CD8-positive, alpha-beta memory T cell (primary cell): ENCODE measurements around the gene DLAT. TPM values are rescaled to one million over a fixed set of nuclear protein-coding genes. Genes with fewer than 3 reads are reported as not detected.
A peak's percentile ranks its signal among the peaks of the same experiment; 100 is the strongest.
"Not testable (repeated sequence)": the region's sequence is repeated elsewhere in the genome, so short reads cannot be mapped to it uniquely, and the experiment has no call there.

ENCODE experiments used
- CTCF ChIA-PET: fragments of 350-600 bp; sonication (Branson Sonifier 250); formaldehyde crosslinking; loops from one replicate; lab custom pipeline; 2021; ENCODE audit warnings: antibody characterized with exemption; lab: Charles Lee
- POLR2A ChIA-PET: fragments of 350-600 bp; sonication (Branson Sonifier 250); formaldehyde crosslinking; loops from one replicate; lab custom pipeline; 2021; ENCODE audit warnings: antibody characterized with exemption; lab: Charles Lee
- DNase-seq, 5 donors: peaks; one replicate each; pipeline versions ENCODE4 v3.0.0 to v3.0.0-alpha.2; 2020 to 2022; ENCODE audit warnings: mixed read lengths in 1 of 5
- H3K27ac ChIP-seq: one replicate; pipeline ENCODE4 v1.7.0; 2013; ENCODE audit warnings: low read depth, mild to moderate bottlenecking, low read length, moderate library complexity
- H3K27me3 ChIP-seq: 2 replicates; pipeline ENCODE4 v1.7.0; 2013; ENCODE audit warnings: low read length, mild to moderate bottlenecking; ENCODE audit not compliant: insufficient read depth, poor library complexity, severe bottlenecking
- H3K36me3 ChIP-seq: 2 replicates; pipeline ENCODE4 v1.7.0; 2013; ENCODE audit warnings: mild to moderate bottlenecking, low read length, moderate library complexity; ENCODE audit not compliant: insufficient read depth
- H3K4me1 ChIP-seq: 2 replicates; pipeline ENCODE4 v1.7.0; 2013; ENCODE audit warnings: mild to moderate bottlenecking, low read length, moderate library complexity; ENCODE audit not compliant: insufficient read depth
- H3K4me3 ChIP-seq: 2 replicates; pipeline ENCODE4 v1.7.0; 2013; ENCODE audit warnings: mild to moderate bottlenecking, low read length
- H3K9me3 ChIP-seq: 2 replicates; pipeline ENCODE4 v1.7.0; 2013; ENCODE audit warnings: mild to moderate bottlenecking, low read length
- H3K27ac Mint-ChIP-seq, 8 donors: one replicate each; pipeline ENCODE4 v1.8.0; 2020 to 2021; ENCODE audit warnings: mixed read lengths in 8 of 8, mild to moderate bottlenecking in 6 of 8, inconsistent platforms in 3 of 8, moderate library complexity in 3 of 8
- H3K27me3 Mint-ChIP-seq, 2 donors: one replicate each; pipeline ENCODE4 v1.8.0; 2020 to 2021; ENCODE audit warnings: mixed read lengths in 2 of 2, mild to moderate bottlenecking in 1 of 2, moderate library complexity in 1 of 2
- H3K36me3 Mint-ChIP-seq, 3 donors: one replicate each; pipeline ENCODE4 v1.8.0; 2020 to 2021; ENCODE audit warnings: mixed read lengths in 3 of 3, inconsistent platforms in 1 of 3, mild to moderate bottlenecking in 1 of 3
- H3K4me1 Mint-ChIP-seq, 3 donors: one replicate each; pipeline ENCODE4 v1.8.0; 2020 to 2021; ENCODE audit warnings: mixed read lengths in 3 of 3, inconsistent platforms in 1 of 3, mild to moderate bottlenecking in 1 of 3
- H3K4me3 Mint-ChIP-seq, 7 donors: one replicate each; pipeline ENCODE4 v1.8.0; 2020 to 2021; ENCODE audit warnings: mixed read lengths in 7 of 7, mild to moderate bottlenecking in 6 of 7, moderate library complexity in 4 of 7, inconsistent platforms in 2 of 7
- H3K9me3 Mint-ChIP-seq, 5 donors: one replicate each; pipeline ENCODE4 v1.8.0; 2020 to 2022; ENCODE audit warnings: mixed read lengths in 5 of 5, mild to moderate bottlenecking in 3 of 5, moderate library complexity in 2 of 5, inconsistent platforms in 1 of 5
- polyA plus RNA-seq: library from polyadenylated mRNA; unstranded; fragments of 300-500 nt; fragmentation: Illumina TruSeq; gene quantifications from one replicate; pipeline ENCODE4 v1.2.3, GENCODE V29; 2021
- total RNA-seq, 2 experiments: library from RNA; stranded (reverse); gene quantifications; one replicate each; pipeline ENCODE4 v1.2.3, GENCODE V29; 2021

The DLAT gene
- total and polyA plus RNA-seq, 3 experiments from 2014 or later: 22.1 to 62.2 (median 61.1) TPM

GRCh38 chr11:112024178-112024772 lies 933 bp upstream of the DLAT start:
- Histone ChIP-seq H3K4me3 (peak overlapping the region; percentile 69), H3K4me1 (peaks cover 11% of the 10 kb centered on the region), H3K27ac (peak overlapping the region; percentile 74), H3K27me3 (no peaks in the 10 kb centered on the region), H3K9me3 (no peaks in the 10 kb centered on the region), H3K36me3 (peaks cover 5% of the 10 kb centered on the region)
- Mint-ChIP-seq H3K4me3 (peak overlapping the region; percentile 97 to 100 (median 100)), H3K36me3 (peaks cover 0 to 30% (median 5%) of the 10 kb centered on the region in 3 donors), H3K27me3 (peaks cover 0 to 2% of the 10 kb centered on the region in 2 donors), H3K9me3 (peaks cover 0 to 2% (median 0%) of the 10 kb centered on the region in 5 donors), H3K4me1 (peaks cover 24 to 35% (median 33%) of the 10 kb centered on the region in 3 donors), H3K27ac (peak overlapping the region; percentile 92 to 100 (median 99))
- DNase-seq: peak in 2 of 5 donors; percentile 9 to 27
- ChIA-PET POLR2A (interaction anchor here (1.0 kb wide), 1 partner anchor 155 kb away, joined by 3 read pairs; no protein-coding TSS in a partner anchor), CTCF (no interaction called here)

DNA sequence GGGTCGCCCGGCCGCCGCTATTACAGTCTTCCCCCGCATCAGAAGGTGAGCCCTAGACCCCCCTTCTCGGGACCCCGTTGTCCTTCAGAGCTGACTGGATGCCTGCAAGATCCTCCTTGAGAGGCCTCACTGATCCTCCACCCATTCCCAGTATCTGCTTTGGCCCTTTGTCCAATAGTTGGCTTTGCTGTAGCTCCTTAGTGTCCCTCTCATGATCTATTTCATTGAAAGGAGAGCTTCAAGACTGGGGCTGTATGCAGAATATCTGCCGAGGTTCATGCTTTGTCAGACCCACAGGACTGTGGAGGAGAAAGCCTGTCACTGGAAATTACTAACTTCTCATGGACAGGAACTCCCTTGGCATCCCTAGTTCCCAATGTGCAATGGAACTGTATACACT lies 499 bp downstream of the DLAT start:
- POLR2A ChIA-PET: interaction anchor here (0.5 kb wide), 1 partner anchor 23 kb away, joined by 4 read pairs; no protein-coding TSS in a partner anchor
- peaks cover 11% of the 10 kb centered on the region for H3K4me1 ChIP-seq
- Mint-ChIP-seq H3K36me3 (peaks cover 5 to 45% (median 10%) of the 10 kb centered on the region in 3 donors), H3K4me3 (peak overlapping the region; percentile 97 to 100 (median 100)), H3K27ac (peak overlapping the region; percentile 92 to 100 (median 99)), H3K4me1 (peaks cover 29 to 42% (median 33%) of the 10 kb centered on the region in 3 donors), H3K27me3 (peaks cover 0 to 2% of the 10 kb centered on the region in 2 donors), H3K9me3 (peaks cover 0 to 2% (median 0%) of the 10 kb centered on the region in 5 donors)
- H3K4me3 ChIP-seq: peak overlapping the region; percentile 69
- H3K36me3 ChIP-seq: peaks cover 5% of the 10 kb centered on the region
- DNase-seq: peak in 1 of 5 donors; percentile 12
- peak overlapping the region; percentile 74 for H3K27ac ChIP-seq
- H3K27me3 ChIP-seq: no peaks in the 10 kb centered on the region
- H3K9me3 ChIP-seq: no peaks in the 10 kb centered on the region
- CTCF ChIA-PET: no interaction called here

DNA sequence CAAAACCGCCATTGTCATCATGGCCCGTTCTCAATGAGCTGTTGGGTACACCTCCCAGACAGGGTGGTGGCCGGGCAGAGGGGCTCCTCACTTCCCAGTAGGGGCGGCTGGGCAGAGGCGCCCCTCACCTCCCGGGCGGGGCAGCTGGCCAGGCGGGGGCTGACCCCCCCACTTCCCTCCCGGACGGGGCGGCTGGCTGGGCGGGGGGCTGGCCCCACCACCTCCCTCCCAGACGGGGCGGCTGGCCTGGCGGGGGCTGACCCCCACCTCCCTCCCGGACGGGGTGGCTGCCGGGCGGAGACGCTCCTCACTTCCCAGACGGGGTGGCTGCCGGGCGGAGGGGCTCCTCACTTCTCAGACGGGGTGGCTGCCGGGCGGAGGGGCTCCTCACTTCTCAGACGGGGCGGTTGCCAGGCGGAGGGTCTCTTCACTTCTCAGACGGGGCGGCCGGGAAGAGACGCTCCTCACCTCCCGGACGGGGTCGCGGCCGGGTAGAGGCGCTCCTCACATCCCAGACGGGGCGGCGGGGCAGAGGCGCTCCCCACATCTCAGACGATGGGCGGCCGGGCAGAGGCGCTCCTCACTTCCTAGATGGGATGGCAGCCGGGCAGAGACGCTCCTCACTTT lies 1.7 kb downstream of the DLAT start:
- CTCF ChIA-PET, H3K36me3 ChIP-seq, H3K27me3 Mint-ChIP-seq, H3K27me3 ChIP-seq, H3K9me3 ChIP-seq, H3K4me3 ChIP-seq, H3K27ac Mint-ChIP-seq, H3K27ac ChIP-seq, DNase-seq, POLR2A ChIA-PET, H3K9me3 Mint-ChIP-seq: not testable (repeated sequence)
- Mint-ChIP-seq H3K36me3 (peaks cover 5 to 51% (median 10%) of the 10 kb centered on the region in 3 donors), H3K4me1 (peaks cover 29 to 42% (median 33%) of the 10 kb centered on the region in 3 donors), H3K4me3 (peak overlapping the region in 1 of 7 donors; percentile 65)
- peaks cover 11% of the 10 kb centered on the region for H3K4me1 ChIP-seq

GRCh38 chr11:112029460-112029859 lies 4.3 kb downstream of the DLAT start:
- Mint-ChIP-seq H3K4me3 (peak overlapping the region in 1 of 7 donors; percentile 11), H3K9me3 (peaks cover 0 to 2% (median 0%) of the 10 kb centered on the region in 5 donors), H3K4me1 (peaks cover 20 to 35% (median 22%) of the 10 kb centered on the region in 3 donors), H3K27ac (peak overlapping the region in 4 of 8 donors; percentile 0 to 69 (median 44)), H3K27me3 (peaks cover 0 to 2% of the 10 kb centered on the region in 2 donors), H3K36me3 (peaks cover 10 to 65% (median 15%) of the 10 kb centered on the region in 3 donors)
- Histone ChIP-seq H3K27me3 (no peaks in the 10 kb centered on the region), H3K4me1 (peaks cover 5% of the 10 kb centered on the region), H3K9me3 (no peaks in the 10 kb centered on the region), H3K4me3 (no peak overlapping the region), H3K27ac (no peak overlapping the region), H3K36me3 (peaks cover 5% of the 10 kb centered on the region)
- CTCF ChIA-PET: no interaction called here
- POLR2A ChIA-PET: no interaction called here
- DNase-seq: no peak

DNA sequence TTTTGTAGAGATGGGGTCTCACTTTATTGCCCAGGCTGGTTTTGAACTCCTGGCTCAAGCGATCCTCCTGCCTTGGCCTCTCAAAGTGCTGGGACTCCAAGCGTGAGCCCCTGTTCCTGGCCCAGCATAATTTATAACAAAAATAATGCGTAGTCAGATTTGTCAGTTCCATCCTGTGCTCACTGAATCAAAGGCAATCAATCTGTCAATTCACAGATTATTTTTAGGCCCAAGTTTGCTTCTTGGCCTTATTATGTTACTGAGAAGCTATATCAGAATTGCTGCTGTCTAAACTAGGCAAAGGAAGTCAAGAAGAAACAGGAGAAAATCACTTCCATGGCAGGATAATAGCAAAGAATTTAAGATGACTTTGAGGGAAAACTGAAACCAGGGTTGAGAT lies 8.7 kb downstream of the DLAT start:
- Mint-ChIP-seq H3K27me3 (no peaks in the 10 kb centered on the region), H3K9me3 (no peaks in the 10 kb centered on the region), H3K27ac (peak overlapping the region in 1 of 8 donors; percentile 32), H3K4me1 (peaks cover 7 to 15% (median 10%) of the 10 kb centered on the region in 3 donors), H3K4me3 (no peak overlapping the region), H3K36me3 (peaks cover 10 to 65% (median 12%) of the 10 kb centered on the region in 3 donors)
- H3K27ac ChIP-seq: no peak overlapping the region
- H3K4me3 ChIP-seq: no peak overlapping the region
- no peak for DNase-seq
- ChIA-PET POLR2A (no interaction called here), CTCF (no interaction called here)
- peaks cover 13% of the 10 kb centered on the region for H3K36me3 ChIP-seq
- H3K27me3 ChIP-seq: no peaks in the 10 kb centered on the region
- H3K4me1 ChIP-seq: no peaks in the 10 kb centered on the region
- H3K9me3 ChIP-seq: no peaks in the 10 kb centered on the region

DNA sequence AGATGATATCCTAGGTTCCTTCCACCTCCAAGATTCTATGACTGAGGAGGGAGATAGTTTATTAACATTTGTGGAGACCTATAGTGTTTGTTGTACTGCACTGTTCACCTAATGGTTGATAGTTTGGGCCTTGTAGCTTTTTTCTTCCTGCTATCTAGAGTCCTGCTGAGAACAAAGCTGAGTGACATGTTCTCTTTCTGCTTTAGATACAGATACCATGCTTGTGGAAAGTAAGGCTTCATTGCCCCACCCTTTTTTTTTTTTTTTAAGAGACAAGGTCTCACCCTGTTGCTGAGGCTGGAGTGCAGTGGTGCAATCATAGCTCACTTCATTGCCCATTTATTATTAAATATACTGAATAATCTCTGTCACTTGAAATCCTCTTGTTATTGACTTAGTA lies 12.3 kb downstream of the DLAT start:
- CTCF ChIA-PET: no interaction called here

DNA sequence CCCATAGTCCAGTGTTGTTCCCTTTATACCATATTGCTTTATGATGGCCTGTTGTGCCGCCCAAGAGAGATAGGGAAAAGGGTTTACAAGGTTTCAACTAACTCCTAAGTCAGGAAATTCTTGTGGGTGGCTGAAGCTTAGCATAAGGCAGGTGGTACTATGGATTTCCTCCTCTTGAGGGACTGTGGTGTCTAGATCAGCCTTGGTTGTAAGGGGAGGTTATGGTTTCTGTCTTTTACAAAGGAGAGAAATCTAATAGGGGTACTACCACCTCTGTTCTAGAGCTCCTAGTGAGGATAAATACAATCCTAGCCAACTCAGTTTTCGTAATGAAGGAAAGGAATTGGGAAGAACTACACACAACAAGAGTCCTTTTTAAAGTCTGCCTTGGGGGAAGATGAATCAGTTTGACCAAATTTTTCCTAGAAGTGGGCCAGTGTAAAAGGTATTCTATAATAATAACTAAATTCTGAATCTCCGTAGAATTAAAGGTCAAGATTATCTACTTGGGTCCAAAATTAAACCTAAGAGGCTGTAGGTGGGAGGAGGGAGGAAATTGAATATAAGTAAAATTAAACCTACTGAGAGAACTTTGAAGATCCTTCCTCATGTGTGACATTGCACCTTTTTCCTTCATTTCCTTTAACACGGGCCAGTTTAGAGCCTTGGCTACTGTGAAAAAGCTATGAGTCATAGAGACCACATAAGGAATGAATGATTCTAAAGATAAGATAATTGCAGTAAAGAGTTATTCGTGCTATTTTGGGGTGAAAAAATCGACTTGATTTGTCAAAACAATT lies 17.2 kb downstream of the DLAT start:
- ChIA-PET POLR2A (no interaction called here), CTCF (no interaction called here)
- H3K36me3 ChIP-seq: peaks cover 24% of the 10 kb centered on the region
- no peak for DNase-seq
- Mint-ChIP-seq H3K36me3 (peaks cover 15 to 84% (median 23%) of the 10 kb centered on the region in 3 donors), H3K27me3 (no peaks in the 10 kb centered on the region), H3K27ac (peak overlapping the region in 2 of 8 donors; percentile 12 to 20), H3K4me1 (peaks cover 8 to 14% (median 11%) of the 10 kb centered on the region in 3 donors), H3K9me3 (no peaks in the 10 kb centered on the region), H3K4me3 (no peak overlapping the region)
- no peak overlapping the region for H3K27ac ChIP-seq
- H3K4me3 ChIP-seq: no peak overlapping the region
- no peaks in the 10 kb centered on the region for H3K9me3 ChIP-seq
- H3K4me1 ChIP-seq: no peaks in the 10 kb centered on the region
- H3K27me3 ChIP-seq: no peaks in the 10 kb centered on the region

More for the DNA sequence above, 12.3 kb downstream of the DLAT start:
- Mint-ChIP-seq H3K4me1 (peaks cover 8 to 16% (median 16%) of the 10 kb centered on the region in 3 donors), H3K9me3 (no peaks in the 10 kb centered on the region), H3K4me3 (no peak overlapping the region), H3K27me3 (no peaks in the 10 kb centered on the region), H3K27ac (peak overlapping the region in 2 of 8 donors; percentile 14 to 32), H3K36me3 (peaks cover 12 to 68% (median 14%) of the 10 kb centered on the region in 3 donors)
- Histone ChIP-seq H3K36me3 (peaks cover 17% of the 10 kb centered on the region), H3K9me3 (no peaks in the 10 kb centered on the region), H3K4me1 (no peaks in the 10 kb centered on the region), H3K4me3 (no peak overlapping the region), H3K27me3 (no peaks in the 10 kb centered on the region), H3K27ac (no peak overlapping the region)
- no peak for DNase-seq
- POLR2A ChIA-PET: no interaction called here
